GM12878 (cell line): ENCODE data around the gene ACRBP. TPM values are rescaled to one million over a fixed set of nuclear protein-coding genes. Genes with fewer than 3 reads are reported as not detected.
A peak's percentile ranks its signal among the peaks of the same experiment; 100 is the strongest.

Experiments
- ATAC-seq: fragments of 200-7000 bp; cut with Tn5 transposase; 3 replicates; pipeline ENCODE4 v1.9.1; 2020; ENCODE audit warnings: mild to moderate bottlenecking, moderate library complexity
- BruUV-seq: library from RNA; stranded (reverse); fragments of 400-500 nt; replicated peaks from 2 replicates; lab custom pipeline; 2021; lab: Mats Ljungman, UMichigan
- CTCF ChIA-PET: fragments of 300-600 bp; sonication (Branson Sonifier 250); formaldehyde crosslinking; extraction: SDS; loops from one replicate; lab custom pipeline; 2021; ENCODE audit warnings: inconsistent platforms; lab: Yijun Ruan, JAX
- POLR2A ChIA-PET: fragments of 350-600 bp; formaldehyde crosslinking; extraction: SDS; loops from one replicate; lab custom pipeline; 2021; ENCODE audit warnings: inconsistent platforms; lab: Charles Lee
- RAD21 ChIA-PET: fragments of 300-600 bp; sonication (Branson Sonifier 250); formaldehyde crosslinking; loops from one replicate; lab custom pipeline; 2023; ENCODE audit warnings: antibody characterized with exemption; ENCODE audit not compliant: unreplicated experiment; lab: Charles Lee
- SMC1A ChIA-PET: fragments of 300-600 bp; sonication (Branson Sonifier 250); formaldehyde crosslinking; loops from one replicate; lab custom pipeline; 2023; ENCODE audit not compliant: unreplicated experiment, uncharacterized antibody; lab: Charles Lee
- DNase-seq: peaks from one replicate; pipeline ENCODE4 v3.0.0-alpha.2; 2011; ENCODE audit warnings: low read depth, low spot score
- FAIRE-seq: peaks from 3 replicates; lab custom pipeline; 2011; peaks lifted over from hg19 to GRCh38; lab: Jason Lieb, UNC
- H2AFZ ChIP-seq: 2 replicates; pipeline ENCODE4 v1.6.0; 2011; ENCODE audit warnings: low read depth, low read length, control low read depth; ENCODE audit not compliant: control insufficient read depth
- H3K27ac ChIP-seq: 2 replicates; pipeline ENCODE4 v1.5.1; 2011; ENCODE audit warnings: control low read depth; ENCODE audit not compliant: control insufficient read depth, insufficient read depth
- H3K27me3 ChIP-seq, 2 experiments: replicated peaks in 1 of 2; 2 replicates each; pipeline versions ENCODE4 v1.6.0 to v1.6.1; 2011; ENCODE audit warnings: low read length in 1 of 2; ENCODE audit not compliant: control insufficient read depth in 2 of 2, insufficient read depth in 2 of 2
- H3K36me3 ChIP-seq, 2 experiments: 2 replicates each; pipeline ENCODE4 v1.5.1; 2011; ENCODE audit warnings: low read length in 1 of 2; ENCODE audit not compliant: control insufficient read depth in 2 of 2, insufficient read depth in 2 of 2
- H3K4me1 ChIP-seq: 2 replicates; pipeline ENCODE4 v1.6.1; 2011; ENCODE audit warnings: mild to moderate bottlenecking, low read length, moderate library complexity, mixed read lengths; ENCODE audit not compliant: control insufficient read depth, insufficient read depth
- H3K4me2 ChIP-seq: 2 replicates; pipeline ENCODE4 v1.6.0; 2011; ENCODE audit warnings: control low read depth; ENCODE audit not compliant: control insufficient read depth, insufficient read depth
- H3K4me3 ChIP-seq: fragments of 200-600 bp; sonication (generic); 2 replicates; pipeline ENCODE4 v1.5.1; 2016
- H3K79me2 ChIP-seq: 2 replicates; pipeline ENCODE4 v1.6.0; 2011; ENCODE audit warnings: low read length; ENCODE audit not compliant: control insufficient read depth, insufficient read depth
- H3K9ac ChIP-seq: 2 replicates; pipeline ENCODE4 v1.8.0; 2011; ENCODE audit warnings: low read length, control low read depth, mixed read lengths; ENCODE audit not compliant: control insufficient read depth, insufficient read depth
- H3K9me3 ChIP-seq: replicated peaks from 3 replicates; pipeline ENCODE4 v1.5.1; 2011; ENCODE audit warnings: mild to moderate bottlenecking, low read length; ENCODE audit not compliant: control insufficient read depth, insufficient read depth
- H4K20me1 ChIP-seq: 2 replicates; pipeline ENCODE4 v1.6.0; 2011; ENCODE audit not compliant: control insufficient read depth, insufficient read depth
- HDAC2 ChIP-seq: fragments of 200-600 bp; sonication (generic); IDR thresholded peaks from 2 replicates; pipeline ENCODE4 v1.6.1; 2017
- POLR2A ChIP-seq: IDR thresholded peaks from 2 replicates; pipeline ENCODE4 v1.6.1; 2011; ENCODE audit warnings: low read depth, mild to moderate bottlenecking, low read length
- RB1 ChIP-seq: fragments of 450-650 bp; formaldehyde crosslinking; IDR thresholded peaks from 2 replicates; pipeline ENCODE4 v1.6.1; 2017; ENCODE audit warnings: mild to moderate bottlenecking, borderline replicate concordance
- WGBS: methylation state at CpG from one replicate; pipeline ENCODE4 v1.1.6; 2016; ENCODE audit warnings: low lambda C conversion rate; ENCODE audit not compliant: insufficient replicate concordance, insufficient coverage; ENCODE audit errors: missing lambda C conversion rate; 5-methylcytosine and 5-hydroxymethylcytosine counted together
- in situ Hi-C: fragments of 300-500 bp; cut with MboI; formaldehyde crosslinking; loops from 9 replicates; pipeline ENCODE4 v1.14.3; 2018; ENCODE audit warnings: mixed read lengths
- intact Hi-C: fragments of 100-400 bp; cut with micrococcal nuclease; formaldehyde crosslinking; loops from one replicate; pipeline ENCODE4 v1.14.2; 2022; ENCODE audit not compliant: unreplicated experiment
- polyA plus RNA-seq, 11 experiments: library from polyadenylated mRNA; depleted of rRNA in 4 of 11; unstranded in 6 of 11; stranded (reverse) in 5 of 11; fragments of >200 nt; fragmentation: Nextera tagmentation in 4 of 11; fragmentation: Illumina TruSeq in 1 of 11; extraction: Ambion mirVana in 4 of 11; extraction: Trizol in 1 of 11; gene quantifications; 1 replicate in 1 of 11; 2 replicates in 10 of 11; pipeline versions ENCODE4 v1.2.1 to v1.2.3, GENCODE V29; 2011 to 2016; ENCODE audit warnings: inconsistent platforms in 2 of 11, missing spikeins in 2 of 11, low read depth in 1 of 11
- total RNA-seq, 4 experiments: library from RNA; depleted of rRNA in 3 of 4; stranded (reverse); fragments of >200 nt in 3 of 4; fragmentation: Illumina TruSeq in 1 of 4; extraction: Trizol in 1 of 4; gene quantifications; 2 replicates each; pipeline versions ENCODE4 v1.2.1 to v1.2.3, GENCODE V29; 2013 to 2021
- TF ChIP-seq, protein P1 (sequence below): IDR thresholded peaks from 2 replicates; pipeline ENCODE4 v1.6.1; 2012; ENCODE audit warnings: low read depth, low read length, improper control_type of control experiment
- TF ChIP-seq, protein P2 (sequence below): fragments of 450-650 bp; IDR thresholded peaks from 2 replicates; pipeline ENCODE4 v1.6.1; 2017; ENCODE audit warnings: mild to moderate bottlenecking

Gene ACRBP
- total and polyA plus RNA-seq, 10 of the 15 experiments (the other 5 are each of a cell fraction or from before 2014, with no cell fraction given), result 0.54 to 1.4 (median 0.87) TPM

DNA sequence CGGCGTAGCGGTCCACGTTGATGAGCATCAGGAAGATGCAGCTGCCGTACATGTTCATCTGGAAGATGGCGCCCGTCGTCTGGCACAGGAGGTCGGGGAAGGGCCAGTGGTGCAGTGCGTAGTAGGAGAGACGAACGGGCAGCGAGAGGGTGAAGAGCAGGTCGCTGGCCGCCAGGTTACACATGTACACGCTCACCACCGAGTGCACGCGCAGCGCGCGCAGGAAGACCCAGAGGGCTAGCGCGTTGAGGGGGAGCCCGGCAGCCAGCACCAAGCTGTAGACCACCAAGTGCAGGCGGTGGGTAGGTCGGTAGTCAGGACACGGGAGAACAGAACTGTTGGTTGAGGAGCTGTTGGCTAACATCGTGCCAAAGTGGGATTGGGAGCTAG, 26.4 kb downstream of the ACRBP start (continued):
- TF ChIP-seq HDAC2, result no peak

DNA sequence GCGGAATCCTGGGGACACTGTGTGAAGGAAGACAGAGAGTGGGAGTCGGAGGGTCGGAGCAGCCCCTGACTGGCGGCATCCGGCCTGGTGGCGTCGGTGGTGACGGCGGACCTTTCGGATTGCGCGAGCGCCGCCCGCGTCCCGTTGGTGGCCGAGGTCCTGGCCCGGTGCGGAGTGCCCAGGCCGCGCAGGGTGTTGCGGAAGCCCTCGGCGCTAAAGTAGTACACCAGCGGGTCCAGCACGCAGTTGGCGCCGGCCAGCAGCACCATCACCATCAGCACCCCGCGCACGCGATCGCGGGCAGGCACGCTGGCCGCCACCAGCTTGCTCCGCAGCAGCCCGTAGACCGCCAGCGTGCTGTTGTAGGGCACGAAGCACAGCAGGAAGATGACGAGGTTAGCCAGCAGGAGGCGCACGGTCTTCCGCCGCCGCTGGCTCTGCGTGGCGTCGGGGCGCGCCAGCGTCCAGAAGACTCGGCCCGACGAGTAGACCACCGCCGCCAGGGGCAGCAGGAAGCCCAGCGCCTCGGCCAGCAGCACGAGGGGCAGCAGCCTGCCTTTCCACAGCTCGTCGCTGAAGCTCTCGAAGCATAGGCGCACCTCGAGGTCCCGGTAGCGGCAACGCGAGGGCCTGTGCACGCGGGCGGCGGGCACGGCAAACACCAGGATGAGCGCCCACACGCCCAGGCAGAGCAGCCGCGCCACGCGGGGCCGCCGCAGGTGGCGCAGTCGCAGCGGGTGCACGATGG, 26.9 kb downstream of the ACRBP start:
- TF ChIP-seq RB1 (no peak), POLR2A (peak; percentile 38; the same call in 1 of the 2 replicates)
- TF ChIP-seq, protein P1, sequence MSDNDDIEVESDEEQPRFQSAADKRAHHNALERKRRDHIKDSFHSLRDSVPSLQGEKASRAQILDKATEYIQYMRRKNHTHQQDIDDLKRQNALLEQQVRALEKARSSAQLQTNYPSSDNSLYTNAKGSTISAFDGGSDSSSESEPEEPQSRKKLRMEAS, result no peak
- TF ChIP-seq, protein P2, sequence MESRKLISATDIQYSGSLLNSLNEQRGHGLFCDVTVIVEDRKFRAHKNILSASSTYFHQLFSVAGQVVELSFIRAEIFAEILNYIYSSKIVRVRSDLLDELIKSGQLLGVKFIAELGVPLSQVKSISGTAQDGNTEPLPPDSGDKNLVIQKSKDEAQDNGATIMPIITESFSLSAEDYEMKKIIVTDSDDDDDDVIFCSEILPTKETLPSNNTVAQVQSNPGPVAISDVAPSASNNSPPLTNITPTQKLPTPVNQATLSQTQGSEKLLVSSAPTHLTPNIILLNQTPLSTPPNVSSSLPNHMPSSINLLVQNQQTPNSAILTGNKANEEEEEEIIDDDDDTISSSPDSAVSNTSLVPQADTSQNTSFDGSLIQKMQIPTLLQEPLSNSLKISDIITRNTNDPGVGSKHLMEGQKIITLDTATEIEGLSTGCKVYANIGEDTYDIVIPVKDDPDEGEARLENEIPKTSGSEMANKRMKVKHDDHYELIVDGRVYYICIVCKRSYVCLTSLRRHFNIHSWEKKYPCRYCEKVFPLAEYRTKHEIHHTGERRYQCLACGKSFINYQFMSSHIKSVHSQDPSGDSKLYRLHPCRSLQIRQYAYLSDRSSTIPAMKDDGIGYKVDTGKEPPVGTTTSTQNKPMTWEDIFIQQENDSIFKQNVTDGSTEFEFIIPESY, result peak; percentile 88; the same call in 1 of the 2 replicates
- no peak for ATAC-seq
- Histone ChIP-seq H3K27ac (no peak overlapping the region), H3K9ac (no peak overlapping the region), H2AFZ (no peak overlapping the region), H3K4me2 (no peak overlapping the region), H3K36me3 (peaks cover 0 to 7% of the 10 kb centered on the region in 2 experiments; a peak in 2 of 4 replicates), H3K4me3 (no peak overlapping the region), H3K9me3 (no peaks in the 10 kb centered on the region), H4K20me1 (no peaks in the 10 kb centered on the region), H3K79me2 (no peaks in the 10 kb centered on the region), H3K4me1 (no peaks in the 10 kb centered on the region), H3K27me3 (no peaks in the 10 kb centered on the region)
- no peak for DNase-seq
- intact Hi-C loops (no loop called here), in situ Hi-C loops (no loop called here)
- CTCF ChIA-PET, result interaction anchor here (1.2 to 3.1 kb wide), 5 partner anchors 7 to 64 kb away, joined by 3 to 23 read pairs (median 7); no protein-coding TSS in a partner anchor
- RAD21 ChIA-PET, result interaction anchor here (0.7 to 2.3 kb wide), 5 partner anchors 8 to 64 kb away, joined by 3 to 5 read pairs (median 3); no protein-coding TSS in a partner anchor
- POLR2A ChIA-PET, result interaction anchor here (1.4 kb wide), 1 partner anchor 12 kb away, joined by 8 read pairs; no protein-coding TSS in a partner anchor
- BruUV-seq, result no TSS peak
- WGBS, result 84% methylated on average over 64 of the region's 88 CpGs
- FAIRE-seq, result no peak
- SMC1A ChIA-PET, result interaction anchor here (1.3 to 1.5 kb wide), 3 partner anchors 23 to 76 kb away, joined by 3 to 5 read pairs (median 5); no protein-coding TSS in a partner anchor
